Pons (tissue), 1 donor: ENCODE measurements around the gene NEK9.

Experiments used
- DNase-seq: peaks from one replicate; pipeline ENCODE4 v3.0.0-alpha.2; 2016; ENCODE audit warnings: low spot score

NEK9 gene

DNA sequence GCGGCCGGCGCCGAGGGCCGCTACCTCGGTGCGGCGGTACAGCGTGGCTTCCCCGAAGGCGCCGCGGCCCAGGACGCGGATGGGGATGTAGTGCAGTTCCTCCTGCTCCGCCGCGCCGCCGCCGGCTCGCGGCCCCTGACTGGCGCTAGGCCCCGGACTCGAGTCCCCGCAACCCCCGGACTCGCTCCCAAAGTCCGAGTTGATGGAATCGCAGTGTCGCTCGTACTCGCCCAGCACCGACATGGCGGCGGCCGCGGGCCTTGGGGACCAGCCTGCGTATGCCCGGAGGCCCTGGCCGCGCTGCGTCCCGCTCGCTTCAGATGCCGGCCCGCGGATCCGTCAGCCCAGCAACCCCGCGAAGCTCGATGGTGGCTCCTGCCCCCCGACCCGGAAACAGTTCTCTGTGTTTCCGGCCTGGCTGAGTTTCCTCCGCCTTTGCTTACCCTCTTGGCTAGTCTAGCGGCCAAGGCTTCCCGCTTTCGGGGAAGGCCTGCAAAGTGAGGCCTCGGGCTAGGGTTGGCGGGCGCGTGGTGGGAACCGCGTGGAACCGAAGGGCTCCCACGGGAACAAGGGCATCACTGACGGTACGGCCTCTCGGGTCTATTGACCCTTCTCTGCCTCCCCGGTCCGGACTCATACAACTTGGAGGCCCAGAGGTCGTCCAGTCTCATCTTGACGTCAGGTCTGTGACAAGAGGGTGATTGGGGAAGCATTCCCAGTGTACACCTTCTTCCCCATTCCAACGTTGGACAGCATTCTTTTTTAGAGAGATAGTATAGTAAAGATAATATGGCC, at the start of gene NEK9:
Gene NEK9, minus strand, starts transcription at position 370 of the 795 bp plus-strand sequence. Its CDS starts 127 bp downstream, at position 243.
- DNase-seq, result peak; percentile 87

DNA sequence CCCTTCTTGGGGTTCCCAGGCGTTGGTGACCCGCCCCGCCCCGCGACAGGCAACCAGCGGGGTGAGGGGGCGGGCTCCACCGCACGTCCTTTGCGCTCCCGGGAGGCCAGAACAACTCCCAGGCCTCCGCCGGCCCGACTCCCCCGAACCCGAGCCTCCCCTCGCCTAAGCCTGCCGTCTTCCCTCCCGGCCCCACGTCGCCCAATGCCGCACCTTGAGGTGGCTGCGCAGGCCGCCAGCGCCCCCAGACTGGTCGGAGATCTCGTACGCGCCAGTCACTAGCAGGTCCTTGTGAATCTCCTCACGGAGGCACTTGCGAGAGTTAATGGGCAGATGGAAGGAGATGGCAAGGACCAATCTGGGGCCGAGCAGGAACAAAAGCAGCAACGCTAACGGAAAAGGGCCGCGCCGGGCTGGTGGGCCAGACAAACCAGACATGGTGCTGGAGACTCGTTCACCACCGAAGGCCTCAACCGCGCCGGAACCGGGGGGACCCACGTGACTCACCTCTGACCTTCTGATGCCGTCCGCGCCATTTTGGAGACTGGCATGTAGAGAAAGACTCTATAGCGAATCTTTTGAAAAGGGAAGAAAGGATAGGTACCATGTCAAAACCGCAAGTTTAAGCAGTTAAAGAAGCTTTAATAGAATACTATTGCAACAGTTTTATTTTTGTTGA, 49.4 kb upstream of the NEK9 start, which contains the start of gene TMED10:
Gene TMED10, minus strand, starts transcription at position 471 of the 679 bp plus-strand sequence. Its CDS starts 33 bp downstream, at position 438.
- DNase-seq, result peak; percentile 94

- no peak for DNase-seq
These were observed 48.9 kb upstream of the NEK9 start for GRCh38 chr14:75175677-75176141.

DNA sequence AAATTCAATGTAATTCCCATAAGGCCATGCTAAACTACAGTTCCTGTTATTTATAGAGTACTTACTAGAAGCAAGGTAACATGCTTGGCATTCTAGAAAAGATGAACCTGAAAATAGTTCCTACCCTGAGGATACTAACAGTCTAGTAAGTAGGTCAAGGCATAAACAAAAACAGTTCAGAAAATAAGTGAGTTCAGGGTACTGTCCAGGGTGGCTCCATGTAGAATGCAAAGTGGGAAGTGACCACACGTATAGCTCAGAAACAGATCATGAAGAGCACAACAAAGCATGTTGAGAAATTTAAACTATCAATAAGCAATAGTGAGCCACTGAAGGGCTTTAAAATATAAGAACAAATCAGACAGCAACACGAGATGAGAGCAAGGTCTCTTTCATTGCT, 47.2 kb upstream of the NEK9 start:
- no peak for DNase-seq

GRCh38 chr14:75170772-75171171, 43.9 kb upstream of the NEK9 start:
- no peak for DNase-seq

DNA sequence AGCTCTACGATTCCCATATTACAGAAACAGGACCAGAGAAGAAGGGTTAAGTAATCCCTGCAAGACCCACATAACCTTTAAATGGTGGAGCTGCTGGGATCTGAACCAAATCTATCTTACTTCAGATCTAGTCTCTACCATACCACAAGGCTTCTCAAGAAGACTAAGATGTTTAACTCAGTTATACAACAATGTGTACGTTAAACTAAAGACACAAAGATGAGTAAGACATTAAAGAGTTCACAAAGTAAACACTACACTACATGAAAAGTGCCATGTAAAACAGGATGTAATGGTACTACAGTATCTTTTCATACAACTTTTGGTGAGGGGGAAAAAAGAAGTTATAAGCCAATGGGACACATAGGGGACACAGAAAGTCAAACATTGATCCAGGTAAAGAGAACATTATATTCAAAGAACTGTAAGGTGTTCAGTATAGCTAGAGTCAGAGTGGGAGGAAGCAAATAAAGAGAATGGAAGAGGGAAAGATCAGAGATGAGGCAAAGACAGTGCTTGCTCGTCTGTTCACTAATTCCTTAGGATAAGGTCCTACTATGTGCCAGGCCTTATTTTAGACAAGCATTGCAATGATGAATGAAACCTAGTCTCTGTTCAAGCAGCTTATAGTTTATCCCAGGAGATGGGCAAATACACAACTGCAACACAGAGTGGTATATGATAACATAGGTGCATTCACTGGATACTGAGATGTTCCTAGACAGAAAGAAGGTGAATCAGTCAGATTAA, 41.9 kb upstream of the NEK9 start:
- no peak for DNase-seq

DNA sequence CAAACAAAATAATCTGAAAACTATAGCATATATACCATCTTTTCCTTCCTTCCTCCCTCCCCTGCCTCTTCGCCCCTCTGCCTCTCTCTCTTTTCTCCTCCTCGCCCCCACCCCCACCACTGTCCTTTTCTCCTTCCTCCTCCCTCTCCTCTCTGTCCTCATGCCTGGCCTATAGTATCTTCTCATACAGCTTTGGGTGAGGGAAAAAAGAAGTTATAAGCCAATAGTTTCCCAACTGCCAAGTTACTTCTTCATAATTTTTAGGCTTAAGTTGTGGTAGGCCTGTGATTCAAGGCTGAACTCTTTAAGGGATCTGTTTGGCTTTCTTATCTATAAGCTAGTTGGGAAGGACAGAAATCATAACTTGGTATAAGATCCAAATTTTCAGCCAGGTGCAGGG, 40.5 kb upstream of the NEK9 start:
- no peak for DNase-seq

DNA sequence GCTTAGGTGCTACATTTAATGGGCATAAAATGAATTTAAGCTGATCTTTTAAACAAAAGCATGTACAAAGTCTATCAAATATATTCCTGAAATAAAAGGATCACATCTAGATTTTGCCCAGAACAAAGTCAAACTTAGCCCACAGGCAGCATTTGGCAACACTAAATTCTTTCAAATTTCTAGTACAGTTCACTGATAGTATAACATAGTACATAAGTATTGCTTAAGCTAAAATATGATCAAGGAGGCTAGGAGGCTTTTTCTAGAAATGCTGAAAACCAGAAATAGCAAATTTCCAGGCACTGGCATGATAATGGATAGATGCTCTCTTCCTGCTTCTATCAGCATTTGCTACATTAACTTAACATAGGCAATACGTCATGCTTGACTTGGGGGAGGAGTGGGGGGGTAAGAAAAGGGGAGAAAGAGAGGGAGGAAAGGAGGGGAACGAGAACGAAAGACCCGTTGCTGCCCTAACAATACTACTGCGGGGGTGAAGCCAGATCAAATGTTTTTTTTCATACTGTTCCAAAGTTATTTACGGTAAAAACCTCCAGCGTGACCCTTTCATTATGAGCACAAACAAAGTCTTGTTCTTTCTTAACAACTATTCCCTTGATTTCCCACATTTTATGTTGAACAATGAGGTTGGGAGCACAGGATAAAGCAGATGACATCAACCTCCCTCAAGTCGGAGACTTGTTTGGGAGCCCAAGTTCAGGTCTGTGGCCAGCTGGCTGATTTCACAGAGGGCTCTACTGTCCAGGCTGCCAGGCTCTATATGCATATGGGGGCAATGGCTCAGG, 38.9 kb upstream of the NEK9 start:
- peak; percentile 97 for DNase-seq

DNA sequence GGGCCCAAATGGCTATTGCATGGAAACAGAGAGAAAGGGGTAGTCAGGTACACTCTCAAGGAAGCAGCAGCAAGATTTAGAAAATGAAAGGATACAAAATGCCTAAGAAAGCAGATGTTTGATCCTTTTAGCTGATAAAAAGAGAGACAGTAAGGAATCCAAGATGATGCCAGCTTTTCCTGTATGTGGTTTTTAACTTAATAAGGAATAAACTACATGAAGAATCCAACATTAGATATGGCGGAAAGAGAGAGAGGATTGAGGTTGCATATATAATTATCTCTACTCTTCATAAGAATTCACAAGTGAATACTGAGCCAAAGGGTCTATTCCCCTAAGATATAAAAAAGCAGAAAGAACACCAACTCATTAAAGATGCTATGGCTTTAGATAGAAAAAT, 38.0 kb upstream of the NEK9 start:
- no peak for DNase-seq

- DNase-seq, result no peak
These were observed 36.8 kb upstream of the NEK9 start for GRCh38 chr14:75163677-75164076.

DNA sequence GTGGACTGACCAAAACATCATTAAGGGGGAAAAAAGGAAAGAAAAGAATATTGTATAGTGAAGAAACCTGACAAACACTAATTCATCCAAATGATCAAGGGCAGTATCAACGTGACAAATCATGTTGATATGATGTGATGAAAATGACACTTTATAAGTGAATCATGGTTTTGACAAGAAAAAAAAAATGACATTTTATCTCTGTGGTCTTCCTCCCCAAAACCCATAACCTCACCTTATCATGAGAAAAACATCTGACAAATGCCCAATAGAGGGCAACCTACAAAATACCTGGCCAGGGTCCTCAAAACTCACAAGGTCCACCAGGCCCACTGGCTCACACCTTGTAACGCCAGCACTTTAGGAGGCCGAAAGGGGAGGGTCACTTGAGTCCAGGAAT, 35.8 kb upstream of the NEK9 start:
- DNase-seq, result no peak

- no peak for DNase-seq
These were observed 32.2 kb upstream of the NEK9 start for GRCh38 chr14:75158843-75159614.

- no peak for DNase-seq
These were observed 30.1 kb upstream of the NEK9 start for GRCh38 chr14:75156901-75157300.

DNA sequence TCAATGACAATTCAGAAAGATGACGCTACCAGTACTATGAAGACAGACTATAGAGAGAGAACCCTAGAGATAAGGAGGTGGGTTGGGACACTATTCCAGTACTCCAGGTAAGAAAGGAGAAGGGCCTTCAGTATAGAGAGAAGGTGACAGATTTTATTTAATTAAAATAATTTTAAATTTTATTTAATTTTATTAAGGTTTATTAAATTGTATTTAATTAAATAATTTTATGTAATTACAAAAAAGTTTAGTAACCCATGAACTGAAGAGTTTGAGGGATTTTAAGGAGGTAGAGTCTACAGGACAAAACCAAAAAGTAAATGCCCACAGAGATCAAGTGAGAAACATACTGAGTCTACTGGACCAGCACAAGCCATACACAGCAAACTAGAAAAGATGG, 29.3 kb upstream of the NEK9 start:
- DNase-seq, result no peak

DNA sequence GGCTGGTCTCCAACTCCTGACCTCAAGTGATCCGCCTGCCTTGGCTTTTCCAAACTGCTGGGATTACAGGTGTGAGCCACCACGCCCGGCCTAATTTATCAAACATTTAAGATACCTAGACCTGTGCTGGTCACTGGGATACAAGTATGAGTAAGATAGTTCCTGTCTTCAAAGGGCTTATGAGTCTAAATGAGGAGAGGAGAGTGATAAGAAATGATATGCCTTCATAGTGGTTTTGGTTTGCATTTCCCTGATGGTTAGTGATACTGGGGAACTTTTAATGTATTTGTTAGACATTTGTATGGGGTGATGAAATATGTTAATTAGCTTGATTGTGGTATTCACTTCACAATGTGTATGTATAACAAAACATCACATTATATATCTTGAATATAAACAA, 28.3 kb upstream of the NEK9 start:
- no peak for DNase-seq

DNA sequence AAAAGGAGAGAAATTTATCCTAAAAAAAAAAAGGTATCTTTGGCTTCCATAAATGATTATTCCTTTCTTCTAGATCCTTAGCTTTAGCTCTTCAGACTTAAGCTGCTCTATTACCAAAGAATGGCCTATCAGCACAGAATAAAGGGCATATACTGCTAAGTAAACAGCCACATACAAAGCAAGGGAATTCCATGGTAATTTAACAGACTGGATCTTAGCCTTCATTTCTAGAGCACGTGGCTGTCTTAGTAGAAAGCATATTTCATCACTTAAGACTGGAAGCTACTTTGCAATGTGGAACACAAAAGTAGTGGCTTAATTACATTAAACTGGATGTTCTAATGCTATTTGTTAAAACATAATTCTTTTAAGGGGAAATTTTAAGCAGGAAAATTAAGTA, 26.4 kb upstream of the NEK9 start:
- DNase-seq, result no peak

GRCh38 chr14:75151851-75152250, 25.0 kb upstream of the NEK9 start:
- no peak for DNase-seq

GRCh38 chr14:75150637-75151036, 23.8 kb upstream of the NEK9 start:
- peak; percentile 86 for DNase-seq

- DNase-seq, result no peak
These were observed 23.3 kb upstream of the NEK9 start for GRCh38 chr14:75150150-75150549.

- peak; percentile 98 for DNase-seq
These were observed 20.7 kb upstream of the NEK9 start for GRCh38 chr14:75147423-75148071.
